HUES6 (cell line): ENCODE results near the gene PDE4B.

Experiments used
- H3K27ac ChIP-seq: 2 replicates; pipeline ENCODE4 v1.7.0; 2013; ENCODE audit warnings: low read depth, mild to moderate bottlenecking, low read length, inconsistent platforms
- H3K27me3 ChIP-seq: 2 replicates; pipeline ENCODE4 v1.6.1; 2013; ENCODE audit warnings: low read length; ENCODE audit not compliant: control insufficient read depth, insufficient read depth
- H3K36me3 ChIP-seq: 2 replicates; pipeline ENCODE4 v1.6.1; 2013; ENCODE audit warnings: low read length; ENCODE audit not compliant: control insufficient read depth, insufficient read depth
- H3K4me1 ChIP-seq: 2 replicates; pipeline ENCODE4 v1.6.1; 2013; ENCODE audit warnings: low read length; ENCODE audit not compliant: control insufficient read depth, insufficient read depth
- H3K4me3 ChIP-seq: 2 replicates; pipeline ENCODE4 v1.5.1; 2013; ENCODE audit warnings: low read depth, low read length
- H3K9ac ChIP-seq: one replicate; pipeline ENCODE4 v1.6.1; 2013; ENCODE audit warnings: mild to moderate bottlenecking, low read length
- H3K9me3 ChIP-seq: 2 replicates; pipeline ENCODE4 v1.6.1; 2013; ENCODE audit warnings: low read depth, low read length; ENCODE audit not compliant: control insufficient read depth, insufficient read depth

The PDE4B gene

DNA sequence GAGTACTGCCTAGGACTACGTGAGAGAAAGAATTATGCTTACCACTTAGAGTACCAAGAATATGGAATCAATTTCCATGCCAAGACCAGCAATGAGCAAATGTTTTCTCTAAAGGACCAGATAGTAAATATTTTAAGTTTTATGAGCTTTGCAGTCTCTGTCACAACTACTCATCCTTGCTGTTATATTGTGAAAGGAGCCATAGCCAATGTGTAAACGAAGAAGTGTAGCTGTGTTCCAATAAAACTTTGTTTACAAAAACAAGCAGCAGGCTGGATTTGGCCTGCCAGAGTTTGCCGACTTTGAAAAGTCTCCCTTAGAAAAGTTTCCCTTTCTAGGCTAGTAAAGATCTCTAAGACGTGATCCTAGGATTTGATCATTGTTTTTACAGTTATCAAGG is 128.8 kb downstream of the PDE4B start:
- Histone ChIP-seq H3K27me3 (no peaks in the 10 kb centered on the region), H3K9me3 (no peaks in the 10 kb centered on the region)

GRCh38 chr1:65924471-65924870 is 131.8 kb downstream of the PDE4B start:
- H3K9ac ChIP-seq = no peak overlapping the region
- H3K36me3 ChIP-seq = no peaks in the 10 kb centered on the region
- no peaks in the 10 kb centered on the region for H3K9me3 ChIP-seq
- no peak overlapping the region for H3K27ac ChIP-seq
- H3K4me3 ChIP-seq = no peak overlapping the region
- no peaks in the 10 kb centered on the region for H3K27me3 ChIP-seq
- H3K4me1 ChIP-seq = no peaks in the 10 kb centered on the region

More for the DNA sequence above, 128.8 kb downstream of the PDE4B start:
- Histone ChIP-seq H3K4me3 (no peak overlapping the region), H3K36me3 (no peaks in the 10 kb centered on the region), H3K4me1 (no peaks in the 10 kb centered on the region), H3K27ac (no peak overlapping the region), H3K9ac (no peak overlapping the region)

GRCh38 chr1:65938506-65938905 is 145.8 kb downstream of the PDE4B start:
- no peaks in the 10 kb centered on the region for H3K9me3 ChIP-seq
- no peak overlapping the region for H3K9ac ChIP-seq
- H3K4me3 ChIP-seq = no peak overlapping the region
- no peaks in the 10 kb centered on the region for H3K36me3 ChIP-seq
- no peaks in the 10 kb centered on the region for H3K4me1 ChIP-seq
- H3K27ac ChIP-seq = no peak overlapping the region
- H3K27me3 ChIP-seq = no peaks in the 10 kb centered on the region

- Histone ChIP-seq H3K9ac (no peak overlapping the region), H3K36me3 (no peaks in the 10 kb centered on the region), H3K4me1 (no peaks in the 10 kb centered on the region), H3K27me3 (no peaks in the 10 kb centered on the region), H3K4me3 (no peak overlapping the region), H3K27ac (no peak overlapping the region), H3K9me3 (no peaks in the 10 kb centered on the region)
Measured at GRCh38 chr1:65939191-65939590, 146.5 kb downstream of the PDE4B start.

GRCh38 chr1:65939636-65940035 is 146.9 kb downstream of the PDE4B start:
- Histone ChIP-seq H3K27ac (no peak overlapping the region), H3K9me3 (no peaks in the 10 kb centered on the region), H3K9ac (no peak overlapping the region)

DNA sequence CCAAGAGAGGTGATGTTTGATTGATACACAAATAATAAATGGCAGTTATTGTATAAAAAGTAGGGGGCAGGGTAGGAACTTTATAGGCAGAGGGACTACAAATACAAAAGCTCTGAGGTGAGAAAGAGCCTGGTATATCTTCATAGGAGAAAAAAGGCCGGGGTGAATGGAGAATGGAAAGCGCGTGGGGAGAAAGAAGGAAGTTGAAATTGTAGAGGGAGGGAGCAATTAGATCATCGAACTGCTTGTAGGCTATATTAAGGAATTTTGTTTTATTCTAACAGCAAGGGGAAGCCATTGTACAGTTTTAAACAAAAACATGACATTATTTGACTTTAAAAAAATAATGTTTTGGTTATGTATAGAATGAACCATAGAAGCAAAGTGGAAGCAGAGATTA is 147.4 kb downstream of the PDE4B start:
- Histone ChIP-seq H3K27me3 (no peaks in the 10 kb centered on the region), H3K9me3 (no peaks in the 10 kb centered on the region), H3K27ac (no peak overlapping the region), H3K4me1 (no peaks in the 10 kb centered on the region), H3K9ac (no peak overlapping the region), H3K36me3 (no peaks in the 10 kb centered on the region), H3K4me3 (no peak overlapping the region)

More at GRCh38 chr1:65939636-65940035, 146.9 kb downstream of the PDE4B start:
- Histone ChIP-seq H3K4me1 (no peaks in the 10 kb centered on the region), H3K27me3 (no peaks in the 10 kb centered on the region), H3K36me3 (no peaks in the 10 kb centered on the region), H3K4me3 (no peak overlapping the region)

DNA sequence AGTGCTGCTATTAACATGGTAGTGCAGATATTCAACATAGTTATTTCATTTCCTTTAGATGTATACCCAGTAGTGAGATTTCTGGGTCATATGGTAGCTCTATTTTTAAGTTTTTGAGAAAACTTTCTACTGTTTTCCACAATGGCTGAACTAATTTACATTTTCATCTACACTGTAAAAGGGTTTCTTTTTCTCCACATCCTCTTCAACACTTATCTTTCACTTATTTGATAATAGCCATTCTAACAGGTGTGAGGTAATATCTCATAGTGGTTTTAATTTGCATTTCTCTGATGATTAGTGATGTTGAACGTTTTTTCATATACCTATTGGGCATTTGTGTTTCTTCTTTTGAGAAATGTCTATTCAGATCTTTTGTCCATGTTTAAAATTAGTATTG is 149.8 kb downstream of the PDE4B start:
- no peaks in the 10 kb centered on the region for H3K9me3 ChIP-seq
- no peak overlapping the region for H3K4me3 ChIP-seq
- no peaks in the 10 kb centered on the region for H3K36me3 ChIP-seq
- no peaks in the 10 kb centered on the region for H3K4me1 ChIP-seq
- no peak overlapping the region for H3K27ac ChIP-seq
- H3K27me3 ChIP-seq = no peaks in the 10 kb centered on the region
- H3K9ac ChIP-seq = no peak overlapping the region

- Histone ChIP-seq H3K27me3 (no peaks in the 10 kb centered on the region), H3K4me1 (no peaks in the 10 kb centered on the region), H3K9me3 (no peaks in the 10 kb centered on the region), H3K4me3 (no peak overlapping the region), H3K36me3 (no peaks in the 10 kb centered on the region), H3K9ac (no peak overlapping the region), H3K27ac (no peak overlapping the region)
Measured at GRCh38 chr1:65946376-65946775, 153.7 kb downstream of the PDE4B start.

DNA sequence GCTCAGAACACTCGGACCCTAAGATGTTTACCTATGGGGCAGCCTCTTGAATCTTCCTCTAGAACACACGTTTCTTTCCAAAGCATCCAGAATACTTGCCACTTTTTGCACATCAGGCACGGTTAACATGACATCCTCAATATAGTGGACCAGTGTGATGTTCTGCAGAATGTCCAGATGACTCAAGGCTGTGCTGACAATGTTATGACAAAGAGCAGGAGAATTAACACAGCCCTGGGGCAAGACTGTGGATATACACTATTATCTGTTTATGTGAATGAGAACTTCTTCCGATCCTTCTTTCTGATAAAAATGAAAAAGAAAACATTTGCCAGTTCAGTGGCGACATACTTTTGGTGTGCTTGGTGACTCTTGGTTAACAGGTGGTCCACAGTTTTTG is 154.3 kb downstream of the PDE4B start:
- Histone ChIP-seq H3K4me3 (no peak overlapping the region), H3K9ac (no peak overlapping the region)

GRCh38 chr1:65948609-65949229 is 156.0 kb downstream of the PDE4B start:
- Histone ChIP-seq H3K36me3 (no peaks in the 10 kb centered on the region), H3K9me3 (no peaks in the 10 kb centered on the region), H3K4me3 (no peak overlapping the region), H3K27me3 (no peaks in the 10 kb centered on the region), H3K9ac (no peak overlapping the region), H3K27ac (no peak overlapping the region), H3K4me1 (no peaks in the 10 kb centered on the region)

More for the DNA sequence above, 154.3 kb downstream of the PDE4B start:
- Histone ChIP-seq H3K27me3 (no peaks in the 10 kb centered on the region), H3K36me3 (no peaks in the 10 kb centered on the region), H3K27ac (no peak overlapping the region), H3K4me1 (no peaks in the 10 kb centered on the region), H3K9me3 (no peaks in the 10 kb centered on the region)

DNA sequence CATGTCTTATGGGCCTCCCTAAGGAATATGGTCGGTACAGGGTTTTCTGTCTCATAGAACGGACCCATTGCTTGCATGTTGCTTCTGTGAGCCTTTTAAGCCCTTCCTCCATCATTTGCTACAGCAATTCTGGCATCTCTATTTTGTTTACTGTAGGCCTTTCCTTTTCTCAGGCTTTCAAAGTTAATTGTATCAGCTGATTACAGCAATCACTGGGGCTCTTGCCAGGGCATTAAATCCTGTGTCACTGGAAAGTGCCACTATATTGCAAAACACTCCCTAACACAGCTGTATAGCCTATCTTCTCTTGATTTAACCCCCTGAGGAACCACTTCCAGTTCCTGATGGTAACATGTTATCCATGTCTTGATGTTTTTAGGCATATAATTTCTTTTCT is 156.5 kb downstream of the PDE4B start:
- H3K9ac ChIP-seq = no peak overlapping the region
- H3K4me3 ChIP-seq = no peak overlapping the region
- no peaks in the 10 kb centered on the region for H3K4me1 ChIP-seq
- no peaks in the 10 kb centered on the region for H3K27me3 ChIP-seq
- H3K36me3 ChIP-seq = no peaks in the 10 kb centered on the region
- no peak overlapping the region for H3K27ac ChIP-seq
- H3K9me3 ChIP-seq = no peaks in the 10 kb centered on the region

DNA sequence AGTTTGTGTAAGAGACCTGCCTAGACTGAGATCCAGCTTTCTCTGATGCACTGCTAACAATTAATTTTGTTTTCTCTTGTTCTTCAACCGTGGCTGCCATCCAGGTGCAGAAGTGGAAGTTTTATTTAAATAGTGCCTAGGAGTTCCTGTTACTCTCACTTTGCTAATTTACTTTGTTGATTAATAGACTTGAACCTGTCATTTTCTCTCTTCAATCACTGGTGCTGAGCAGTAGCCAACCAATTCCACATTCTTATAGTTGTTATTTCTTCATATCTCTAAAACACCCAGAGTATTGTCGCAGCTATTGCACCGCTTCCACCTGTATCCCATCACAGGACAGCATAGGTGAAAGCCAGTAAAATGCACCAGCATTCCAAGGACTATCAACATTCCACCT is 157.2 kb downstream of the PDE4B start:
- Histone ChIP-seq H3K27me3 (no peaks in the 10 kb centered on the region), H3K9ac (no peak overlapping the region), H3K36me3 (no peaks in the 10 kb centered on the region), H3K4me1 (no peaks in the 10 kb centered on the region), H3K4me3 (no peak overlapping the region), H3K27ac (no peak overlapping the region), H3K9me3 (no peaks in the 10 kb centered on the region)
